Testis (tissue), 2 donors: ENCODE measurements around the gene CAMK2D.

ENCODE experiments used
- CTCF ChIP-seq, 3 experiments: fragments of 450-650 bp in 2 of 3; fragments of 200-600 bp in 1 of 3; sonication (generic) in 1 of 3; IDR thresholded peaks; one replicate each; pipeline ENCODE4 v1.5.1; 2016 to 2019; ENCODE audit warnings: antibody characterized with exemption in 3 of 3, mild to moderate bottlenecking in 2 of 3, moderate library complexity in 1 of 3
- POLR2A ChIP-seq: fragments of 450-650 bp; IDR thresholded peaks from one replicate; pipeline ENCODE4 v1.6.1; 2017; ENCODE audit warnings: antibody characterized with exemption, mild to moderate bottlenecking, moderate library complexity

DNA sequence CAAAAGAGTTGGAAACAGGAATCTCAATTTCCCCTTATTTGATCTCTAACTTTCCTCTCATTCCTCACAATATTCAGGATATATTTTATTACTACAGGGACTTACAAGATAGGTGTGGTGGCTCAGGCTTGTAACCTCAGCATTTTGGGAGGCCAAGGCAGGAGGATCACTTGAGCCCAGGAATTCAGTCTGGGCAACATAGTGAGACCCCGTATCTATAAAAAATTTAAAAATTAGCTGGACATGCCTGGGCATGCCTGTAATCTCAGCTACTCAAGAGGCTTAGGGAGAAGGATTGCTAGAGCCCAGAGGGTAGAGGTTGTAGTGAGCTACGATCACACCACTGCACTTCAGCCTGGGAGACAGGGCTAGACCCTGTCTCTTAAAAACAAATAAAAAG, 200.4 kb downstream of the CAMK2D start:
- TF ChIP-seq CTCF (IDR thresholded peaks at IDR 0.05) (no peak), POLR2A (no peak)
